Adrenal gland (tissue), 12 donors: ENCODE data around the gene CDS1. TPM values are rescaled to one million over a fixed set of nuclear protein-coding genes. Genes with fewer than 3 reads are reported as not detected.
A peak's percentile ranks its signal among the peaks of the same experiment; 100 is the strongest.

Experiments
- DNase-seq, 7 donors: peaks; one replicate each; pipeline ENCODE4 v3.0.0-alpha.2; 2019 to 2020
- H3K27ac ChIP-seq, 5 donors: fragments of 200-600 bp; sonication (generic) in 4 of 5; 1 replicate in 3 of 5; 2 replicates in 2 of 5; pipeline versions ENCODE4 v1.5.1 to v1.8.0; 2016 to 2020; ENCODE audit warnings: mild to moderate bottlenecking in 1 of 5
- H3K27me3 ChIP-seq: fragments of 200-600 bp; 2 replicates; pipeline ENCODE4 v1.8.0; 2021
- H3K36me3 ChIP-seq, 2 donors: fragments of 200-600 bp; replicated peaks in 1 of 2; 1 replicate in 1 of 2; 2 replicates in 1 of 2; pipeline versions ENCODE4 v1.5.1 to v1.8.0; 2018 to 2022
- H3K4me1 ChIP-seq, 2 donors: fragments of 200-600 bp; replicated peaks in 1 of 2; 1 replicate in 1 of 2; 2 replicates in 1 of 2; pipeline versions ENCODE4 v1.5.1 to v1.8.0; 2018 to 2021
- H3K4me3 ChIP-seq, 4 donors: fragments of 200-600 bp; sonication (generic) in 3 of 4; one replicate each; pipeline ENCODE4 v1.5.1; 2016 to 2018
- H3K9me3 ChIP-seq, 3 donors: fragments of 200-600 bp; sonication (generic) in 1 of 3; replicated peaks in 1 of 3; 1 replicate in 2 of 3; 2 replicates in 1 of 3; pipeline versions ENCODE4 v1.5.1 to v1.8.0; 2016 to 2021
- CTCF ChIP-seq, 6 experiments: fragments of 450-650 bp in 4 of 6; fragments of 200-600 bp in 2 of 6; sonication (generic) in 1 of 6; IDR thresholded peaks; 1 replicate in 5 of 6; 2 replicates in 1 of 6; pipeline versions ENCODE4 v1.5.1 to v1.8.0; 2016 to 2021; ENCODE audit warnings: antibody characterized with exemption in 6 of 6, mild to moderate bottlenecking in 2 of 6, moderate library complexity in 1 of 6
- POLR2A ChIP-seq, 2 donors: fragments of 450-650 bp; IDR thresholded peaks; one replicate each; pipeline ENCODE4 v1.6.1; 2017; ENCODE audit warnings: antibody characterized with exemption in 2 of 2, mild to moderate bottlenecking in 2 of 2, moderate library complexity in 1 of 2
- WGBS, 4 donors: extraction: QIAGEN DNeasy Blood & Tissue Kit in 2 of 4; methylation state at CpG; one replicate each; pipeline versions ENCODE4 v1.1.5 to v1.1.7; 2013 to 2017; 5-methylcytosine and 5-hydroxymethylcytosine counted together
- intact Hi-C, 2 donors: fragments of 100-400 bp; cut with DNase I; formaldehyde crosslinking; loops; one replicate each; pipeline versions ENCODE4 v1.14.1 to v1.15.0; 2022 to 2023
- polyA plus RNA-seq, 3 donors: library from polyadenylated mRNA; stranded (reverse); fragments of 200-250 nt in 2 of 3; fragments of 350-450 nt in 1 of 3; fragmentation: Illumina TruSeq in 1 of 3; extraction: RNeasy Lipid Tissue Mini Kit (QIAGEN cat#74804) in 1 of 3; gene quantifications; one replicate each; pipeline ENCODE4 v1.2.3, GENCODE V29; 2013 to 2014
- total RNA-seq, 9 donors: library from RNA; depleted of rRNA in 4 of 9; stranded (reverse); fragments of >200 nt in 4 of 9; fragments of 120-200 nt in 1 of 9; fragmentation: NEBNext Ultra II Directional in 1 of 9; extraction: Animal tissue kit (Norgen Biotek cat#: 25700) in 1 of 9; gene quantifications; one replicate each; pipeline versions ENCODE4 v1.1.0 to v1.2.4, GENCODE V29; 2013 to 2023
- donor health status: healthy with polysubstance abuse.
- donor health status: Bipolar disorder and iron deficiency.
- donor health status: DM: yes; HTN: yes; CAD: no.
- donor health status: DM: no; HTN: no; CAD: no.
- donor health status: DM: no; HTN: no; CAD: no.
- donor health status: DM: yes; HTN: yes; CAD: no.

Gene CDS1
- total and polyA plus RNA-seq, 12 donors: 2.6 to 17.8 (median 9.0) TPM

DNA sequence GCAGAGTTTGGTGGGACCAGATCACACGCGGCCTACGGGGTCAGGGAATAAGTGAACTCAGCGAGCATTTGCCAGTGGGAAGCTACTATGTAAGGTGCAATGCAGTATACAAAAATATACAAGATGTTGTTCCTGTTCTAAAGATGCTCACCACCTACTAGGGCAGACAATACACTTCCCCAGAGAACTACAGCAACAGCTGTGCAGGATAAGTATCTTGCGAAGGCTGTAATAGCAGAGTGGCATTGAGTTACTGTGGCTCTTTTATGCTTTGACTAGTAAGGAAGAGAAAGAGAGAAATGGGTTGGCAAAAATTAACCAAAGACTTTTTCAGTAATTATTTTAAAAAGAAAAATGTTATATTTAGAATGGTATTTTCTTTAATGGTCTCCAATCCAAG, 61.2 kb downstream of the CDS1 start:
- Histone ChIP-seq H3K9me3 (no peaks in the 10 kb centered on the region), H3K27ac (no peak overlapping the region), H3K4me3 (no peak overlapping the region), H3K27me3 (no peaks in the 10 kb centered on the region), H3K4me1 (peaks cover 8 to 9% of the 10 kb centered on the region in 2 donors), H3K36me3 (no peaks in the 10 kb centered on the region)
- TF ChIP-seq POLR2A (IDR thresholded peaks at IDR 0.05) (no peak), CTCF (IDR thresholded peaks at IDR 0.05) (no peak)
- intact Hi-C loops: no loop called here
- no peak for DNase-seq
- 90 to 98% (median 94%) methylated on average over 5 of the region's 5 CpGs for WGBS, 4 donors

GRCh38 chr4:84647312-84647884, 64.5 kb downstream of the CDS1 start:
- DNase-seq: peak in 4 of 7 donors; percentile 19 to 46 (median 30)
- TF ChIP-seq POLR2A (IDR thresholded peaks at IDR 0.05) (no peak), CTCF (IDR thresholded peaks at IDR 0.05) (no peak)

GRCh38 chr4:84648178-84648577, 65.3 kb downstream of the CDS1 start:
- DNase-seq: no peak

More at GRCh38 chr4:84647312-84647884, 64.5 kb downstream of the CDS1 start:
- H3K27me3 ChIP-seq: no peaks in the 10 kb centered on the region
- intact Hi-C loops: no loop called here
- H3K27ac ChIP-seq: no peak overlapping the region
- no peaks in the 10 kb centered on the region for H3K36me3 ChIP-seq
- H3K4me1 ChIP-seq: peaks cover 8 to 12% of the 10 kb centered on the region in 2 donors
- no peak overlapping the region for H3K4me3 ChIP-seq
- WGBS, 4 donors: 43 to 58% (median 52%) methylated on average over 2 of the region's 2 CpGs
- H3K9me3 ChIP-seq: no peaks in the 10 kb centered on the region

More at GRCh38 chr4:84648178-84648577, 65.3 kb downstream of the CDS1 start:
- Histone ChIP-seq H3K27me3 (no peaks in the 10 kb centered on the region), H3K4me3 (no peak overlapping the region), H3K27ac (no peak overlapping the region), H3K36me3 (no peaks in the 10 kb centered on the region), H3K9me3 (no peaks in the 10 kb centered on the region), H3K4me1 (peaks cover 8 to 12% of the 10 kb centered on the region in 2 donors)
- WGBS, 4 donors: 79 to 96% (median 87%) methylated on average over 1 of the region's 1 CpG
- intact Hi-C loops: no loop called here
- TF ChIP-seq POLR2A (IDR thresholded peaks at IDR 0.05): no peak
- no peak for TF ChIP-seq CTCF (IDR thresholded peaks at IDR 0.05)
